ENCODE results near the gene BRWD1. TPM values are rescaled to one million over a fixed set of nuclear protein-coding genes. Genes with fewer than 3 reads are reported as not detected.
A peak's percentile ranks its signal among the peaks of the same experiment; 100 is the strongest.

Gene BRWD1
- total RNA-seq, 1 experiment from 2014 or later = 53.3 TPM

- TF ChIP-seq E2F4 (CRISPR knock-in tag; IDR thresholded peaks at IDR 0.05; ENCODE audit: borderline replicate concordance, low read depth) (peak; percentile 87), STAT6 (CRISPR knock-in tag; conservative IDR thresholded peaks at IDR 0.05; ENCODE audit: low read depth) (no peak), E2F1 (CRISPR knock-in tag; IDR thresholded peaks at IDR 0.05) (peak; percentile 40; the same call in 1 of the 2 replicates), OVOL2 (CRISPR knock-in tag; IDR thresholded peaks at IDR 0.05; ENCODE audit: borderline replicate concordance) (no peak), PRRX2 (CRISPR knock-in tag; IDR thresholded peaks at IDR 0.05) (no peak), FOXK1 (CRISPR knock-in tag; IDR thresholded peaks at IDR 0.05) (peak; percentile 72), NFYB (CRISPR knock-in tag; conservative IDR thresholded peaks at IDR 0.05; ENCODE audit: low read depth) (peak; percentile 18; the same call in 1 of the 2 replicates), HMGA2 (CRISPR knock-in tag; IDR thresholded peaks at IDR 0.05) (no peak), CREB1 (CRISPR knock-in tag; IDR thresholded peaks at IDR 0.05) (no peak), ZBTB43 (CRISPR knock-in tag; IDR thresholded peaks at IDR 0.05) (peak; percentile 89)
These were observed at the start of gene BRWD1 (continued) for GRCh38 chr21:39313571-39314142.

GRCh38 chr21:39362733-39363132 is 49.3 kb upstream of the BRWD1 start:
- Mint-ChIP-seq H3K4me3 (no peak overlapping the region), H3K27ac (no peak overlapping the region), H3K9me3 (peaks cover 7% of the 10 kb centered on the region; the same call in 1 of the 2 replicates), H3K27me3 (ENCODE audit: low read depth) (no peaks in the 10 kb centered on the region), H3K4me1 (no peaks in the 10 kb centered on the region), H3K36me3 (no peaks in the 10 kb centered on the region)
- CTCF ChIA-PET = interaction anchor here (0.7 to 1.5 kb wide), 2 partner anchors 25 to 382 kb away, joined by 3 to 4 read pairs; partner anchors contain the start of gene IGSF5
- TF ChIP-seq ZNF671 (CRISPR knock-in tag; IDR thresholded peaks at IDR 0.05) (no peak), E2F4 (CRISPR knock-in tag; IDR thresholded peaks at IDR 0.05; ENCODE audit: borderline replicate concordance, low read depth) (no peak), STAT6 (CRISPR knock-in tag; conservative IDR thresholded peaks at IDR 0.05; ENCODE audit: low read depth) (no peak), OVOL2 (CRISPR knock-in tag; IDR thresholded peaks at IDR 0.05; ENCODE audit: borderline replicate concordance) (no peak), ZBTB43 (CRISPR knock-in tag; IDR thresholded peaks at IDR 0.05) (no peak), ZNF416 (CRISPR knock-in tag; IDR thresholded peaks at IDR 0.05) (no peak), ATF3 (CRISPR knock-in tag; conservative IDR thresholded peaks at IDR 0.05) (no peak), IRF1 (CRISPR knock-in tag; IDR thresholded peaks at IDR 0.05) (no peak), NFE2L1 (CRISPR knock-in tag; IDR thresholded peaks at IDR 0.05) (no peak), CTCF (IDR thresholded peaks at IDR 0.05) (no peak), TEAD4 (CRISPR knock-in tag; IDR thresholded peaks at IDR 0.05) (no peak), KAT7 (CRISPR knock-in tag; IDR thresholded peaks at IDR 0.05; ENCODE audit: borderline replicate concordance) (no peak), RORB (CRISPR knock-in tag; IDR thresholded peaks at IDR 0.05) (no peak)
- DNase-seq (ENCODE audit: low spot score) (no peak), ATAC-seq (no peak)
- POLR2A ChIA-PET = interaction anchor here (1.2 kb wide), 1 partner anchor 17 kb away, joined by 3 read pairs; a partner anchor contains a TSS

All from WTC11 (cell line).